ENCODE results near the gene POU2AF1. TPM values are rescaled to one million over a fixed set of nuclear protein-coding genes. Genes with fewer than 3 reads are reported as not detected.

The POU2AF1 gene
- total RNA-seq, 1 experiment from 2014 or later = not detected

- no peak for DNase-seq
- no peaks in the 10 kb centered on the region for H3K27me3 ChIP-seq (ENCODE audit: control insufficient read depth, insufficient read depth, low read length)
- no peaks in the 10 kb centered on the region for H3K36me3 ChIP-seq (replicated peaks; ENCODE audit: control insufficient read depth, insufficient read depth, low read length)
- H3K4me3 ChIP-seq (ENCODE audit: insufficient read depth, low read depth, low read length) = no peak overlapping the region
Observed at GRCh38 chr11:111416231-111416960, 37.3 kb upstream of the POU2AF1 start.

GRCh38 chr11:111414936-111415335 lies 35.9 kb upstream of the POU2AF1 start:
- H3K4me3 ChIP-seq (ENCODE audit: insufficient read depth, low read depth, low read length) = no peak overlapping the region
- H3K36me3 ChIP-seq (replicated peaks; ENCODE audit: control insufficient read depth, insufficient read depth, low read length) = no peaks in the 10 kb centered on the region
- H3K27me3 ChIP-seq (ENCODE audit: control insufficient read depth, insufficient read depth, low read length) = no peaks in the 10 kb centered on the region
- DNase-seq = no peak

- Histone ChIP-seq H3K27me3 (ENCODE audit: control insufficient read depth, insufficient read depth, low read length) (no peaks in the 10 kb centered on the region), H3K36me3 (replicated peaks; ENCODE audit: control insufficient read depth, insufficient read depth, low read length) (no peaks in the 10 kb centered on the region), H3K4me3 (ENCODE audit: insufficient read depth, low read depth, low read length) (no peak overlapping the region)
- no peak for DNase-seq
Observed at GRCh38 chr11:111414267-111414931, 35.3 kb upstream of the POU2AF1 start.

- Histone ChIP-seq H3K27me3 (ENCODE audit: control insufficient read depth, insufficient read depth, low read length) (no peaks in the 10 kb centered on the region), H3K36me3 (replicated peaks; ENCODE audit: control insufficient read depth, insufficient read depth, low read length) (no peaks in the 10 kb centered on the region), H3K4me3 (ENCODE audit: insufficient read depth, low read depth, low read length) (no peak overlapping the region)
- DNase-seq = no peak
Observed at GRCh38 chr11:111413849-111414248, 34.8 kb upstream of the POU2AF1 start.

GRCh38 chr11:111412293-111412692 lies 33.2 kb upstream of the POU2AF1 start:
- no peak for DNase-seq
- H3K4me3 ChIP-seq (ENCODE audit: insufficient read depth, low read depth, low read length) = no peak overlapping the region
- H3K36me3 ChIP-seq (replicated peaks; ENCODE audit: control insufficient read depth, insufficient read depth, low read length) = no peaks in the 10 kb centered on the region

GRCh38 chr11:111411456-111411855 lies 32.4 kb upstream of the POU2AF1 start:
- no peaks in the 10 kb centered on the region for H3K27me3 ChIP-seq (ENCODE audit: control insufficient read depth, insufficient read depth, low read length)
- no peak overlapping the region for H3K4me3 ChIP-seq (ENCODE audit: insufficient read depth, low read depth, low read length)
- no peak for DNase-seq
- no peaks in the 10 kb centered on the region for H3K36me3 ChIP-seq (replicated peaks; ENCODE audit: control insufficient read depth, insufficient read depth, low read length)

More at GRCh38 chr11:111412293-111412692, 33.2 kb upstream of the POU2AF1 start:
- H3K27me3 ChIP-seq (ENCODE audit: control insufficient read depth, insufficient read depth, low read length) = no peaks in the 10 kb centered on the region

- H3K27me3 ChIP-seq (ENCODE audit: control insufficient read depth, insufficient read depth, low read length) = no peaks in the 10 kb centered on the region
- DNase-seq = no peak
- no peak overlapping the region for H3K4me3 ChIP-seq (ENCODE audit: insufficient read depth, low read depth, low read length)
- H3K36me3 ChIP-seq (replicated peaks; ENCODE audit: control insufficient read depth, insufficient read depth, low read length) = no peaks in the 10 kb centered on the region
Observed at GRCh38 chr11:111410951-111411350, 31.9 kb upstream of the POU2AF1 start.

- H3K27me3 ChIP-seq (ENCODE audit: control insufficient read depth, insufficient read depth, low read length) = no peaks in the 10 kb centered on the region
- no peak for DNase-seq
- no peak overlapping the region for H3K4me3 ChIP-seq (ENCODE audit: insufficient read depth, low read depth, low read length)
- no peaks in the 10 kb centered on the region for H3K36me3 ChIP-seq (replicated peaks; ENCODE audit: control insufficient read depth, insufficient read depth, low read length)
Observed at GRCh38 chr11:111409915-111410314, 30.8 kb upstream of the POU2AF1 start.

- Histone ChIP-seq H3K36me3 (replicated peaks; ENCODE audit: control insufficient read depth, insufficient read depth, low read length) (no peaks in the 10 kb centered on the region), H3K27me3 (ENCODE audit: control insufficient read depth, insufficient read depth, low read length) (no peaks in the 10 kb centered on the region), H3K4me3 (ENCODE audit: insufficient read depth, low read depth, low read length) (no peak overlapping the region)
- DNase-seq = no peak
Observed at GRCh38 chr11:111408789-111409727, 30.0 kb upstream of the POU2AF1 start.

GRCh38 chr11:111407652-111408051 lies 28.6 kb upstream of the POU2AF1 start:
- Histone ChIP-seq H3K27me3 (ENCODE audit: control insufficient read depth, insufficient read depth, low read length) (no peaks in the 10 kb centered on the region), H3K4me3 (ENCODE audit: insufficient read depth, low read depth, low read length) (no peak overlapping the region), H3K36me3 (replicated peaks; ENCODE audit: control insufficient read depth, insufficient read depth, low read length) (no peaks in the 10 kb centered on the region)
- DNase-seq = no peak

- H3K27me3 ChIP-seq (ENCODE audit: control insufficient read depth, insufficient read depth, low read length) = no peaks in the 10 kb centered on the region
- no peak for DNase-seq
- H3K4me3 ChIP-seq (ENCODE audit: insufficient read depth, low read depth, low read length) = no peak overlapping the region
- H3K36me3 ChIP-seq (replicated peaks; ENCODE audit: control insufficient read depth, insufficient read depth, low read length) = no peaks in the 10 kb centered on the region
Observed at GRCh38 chr11:111406589-111406988, 27.5 kb upstream of the POU2AF1 start.

- H3K36me3 ChIP-seq (replicated peaks; ENCODE audit: control insufficient read depth, insufficient read depth, low read length) = no peaks in the 10 kb centered on the region
- DNase-seq = no peak
- H3K4me3 ChIP-seq (ENCODE audit: insufficient read depth, low read depth, low read length) = no peak overlapping the region
- H3K27me3 ChIP-seq (ENCODE audit: control insufficient read depth, insufficient read depth, low read length) = no peaks in the 10 kb centered on the region
Observed at GRCh38 chr11:111406091-111406490, 27.0 kb upstream of the POU2AF1 start.

GRCh38 chr11:111405551-111405950 lies 26.5 kb upstream of the POU2AF1 start:
- Histone ChIP-seq H3K4me3 (ENCODE audit: insufficient read depth, low read depth, low read length) (no peak overlapping the region), H3K36me3 (replicated peaks; ENCODE audit: control insufficient read depth, insufficient read depth, low read length) (no peaks in the 10 kb centered on the region), H3K27me3 (ENCODE audit: control insufficient read depth, insufficient read depth, low read length) (no peaks in the 10 kb centered on the region)
- no peak for DNase-seq

- Histone ChIP-seq H3K36me3 (replicated peaks; ENCODE audit: control insufficient read depth, insufficient read depth, low read length) (no peaks in the 10 kb centered on the region), H3K4me3 (ENCODE audit: insufficient read depth, low read depth, low read length) (no peak overlapping the region), H3K27me3 (ENCODE audit: control insufficient read depth, insufficient read depth, low read length) (no peaks in the 10 kb centered on the region)
- DNase-seq = no peak
Observed at GRCh38 chr11:111403051-111403726, 24.1 kb upstream of the POU2AF1 start.
